Suppressor macrophage (primary cell): ENCODE results near the gene LRP1-AS.
A peak's percentile ranks its signal among the peaks of the same experiment; 100 is the strongest.

ENCODE experiments used
- DNase-seq, 4 experiments: peaks; one replicate each; pipeline ENCODE4 v3.0.0-alpha.2; 2020 to 2022
- total RNA-seq, 17 experiments: gene quantifications; one replicate each; lab custom pipeline; 2026; ENCODE audit warnings: mixed read lengths in 6 of 17, inconsistent platforms in 3 of 17; lab: John Stamatoyannopoulos, UW

The LRP1-AS gene
- total RNA-seq, result 0 to 0.33 (median 0.05) reads per million in 17 experiments

GRCh38 chr12:57146961-57147944 is at the start of gene LRP1-AS:
LRP1-AS (minus strand) TSS chr12:57147619.
- DNase-seq, result peak in 3 of 4 experiments; percentile 51 to 56 (median 53)

- no peak for DNase-seq
These were observed 49.5 kb upstream of the LRP1-AS start for GRCh38 chr12:57196956-57197355.

- DNase-seq, result no peak
These were observed 49.0 kb upstream of the LRP1-AS start for GRCh38 chr12:57196439-57196838.

- no peak for DNase-seq
These were observed 48.4 kb upstream of the LRP1-AS start for GRCh38 chr12:57195611-57196371.

- no peak for DNase-seq
These were observed 47.8 kb upstream of the LRP1-AS start for GRCh38 chr12:57195186-57195585.

GRCh38 chr12:57194253-57194652 is 46.8 kb upstream of the LRP1-AS start:
- DNase-seq, result no peak

- no peak for DNase-seq
These were observed 46.4 kb upstream of the LRP1-AS start for GRCh38 chr12:57193706-57194245.

GRCh38 chr12:57192920-57193319 is 45.5 kb upstream of the LRP1-AS start:
- DNase-seq, result no peak

- no peak for DNase-seq
These were observed 44.0 kb upstream of the LRP1-AS start for GRCh38 chr12:57191410-57191809.

- no peak for DNase-seq
These were observed 43.4 kb upstream of the LRP1-AS start for GRCh38 chr12:57190821-57191220.

GRCh38 chr12:57190037-57190436 is 42.6 kb upstream of the LRP1-AS start:
- DNase-seq, result no peak

GRCh38 chr12:57188090-57188425 is 40.6 kb upstream of the LRP1-AS start:
- no peak for DNase-seq

- DNase-seq, result no peak
These were observed 40.0 kb upstream of the LRP1-AS start for GRCh38 chr12:57187222-57188089.

- peak in 3 of 4 experiments; percentile 26 to 35 (median 30) for DNase-seq
These were observed 38.6 kb upstream of the LRP1-AS start for GRCh38 chr12:57185906-57186508.

- no peak for DNase-seq
These were observed 38.0 kb upstream of the LRP1-AS start for GRCh38 chr12:57185403-57185802.

- no peak for DNase-seq
These were observed 36.7 kb upstream of the LRP1-AS start for GRCh38 chr12:57183939-57184725.

- peak; percentile 68 to 82 (median 76) for DNase-seq
These were observed 35.6 kb upstream of the LRP1-AS start for GRCh38 chr12:57182918-57183575.

- no peak for DNase-seq
These were observed 34.2 kb upstream of the LRP1-AS start for GRCh38 chr12:57181561-57182155.

GRCh38 chr12:57181072-57181471 is 33.7 kb upstream of the LRP1-AS start:
- no peak for DNase-seq
